22Rv1 (cell line): ENCODE data around the gene PRR5.

Experiments
- CTCF ChIP-seq: fragments of 450-650 bp; IDR thresholded peaks from 2 replicates; pipeline ENCODE4 v1.5.1; 2017; ENCODE audit warnings: mild to moderate bottlenecking
- ZFX ChIP-seq: fragments of 450-650 bp; IDR thresholded peaks from 2 replicates; pipeline ENCODE4 v1.6.1; 2017; ENCODE audit warnings: antibody characterized with exemption, borderline replicate concordance

DNA sequence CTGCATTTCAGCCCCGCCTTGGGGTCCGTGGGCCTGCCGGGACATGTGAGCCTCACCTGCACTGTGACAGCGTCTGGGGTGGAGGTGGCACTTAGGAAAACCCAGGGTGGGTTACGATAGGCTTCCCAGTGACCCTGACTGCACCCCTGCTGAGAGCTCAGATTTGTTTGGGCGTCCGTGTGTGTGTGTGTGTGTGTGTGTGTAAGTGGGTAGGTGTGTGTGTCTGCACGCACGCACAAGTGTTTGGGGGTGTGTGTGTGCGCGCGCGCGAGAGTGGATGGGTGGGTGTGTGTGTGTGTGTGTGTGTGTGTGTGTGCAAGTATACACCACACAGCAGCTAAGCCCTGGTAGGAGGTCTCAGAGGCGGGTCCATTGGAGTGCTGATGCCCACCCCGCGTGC is 38.3 kb downstream of the PRR5 start:
- no peak for TF ChIP-seq CTCF
- no peak for TF ChIP-seq ZFX
